Fibroblast of skin of left biceps (primary cell): Measurements from ENCODE around the gene TRAPPC3.

ENCODE experiments used
- DNase-seq, 2 experiments: peaks; one replicate each; pipeline ENCODE4 v3.0.0-alpha.2; 2013; ENCODE audit warnings: low read depth in 2 of 2

Gene TRAPPC3

DNA sequence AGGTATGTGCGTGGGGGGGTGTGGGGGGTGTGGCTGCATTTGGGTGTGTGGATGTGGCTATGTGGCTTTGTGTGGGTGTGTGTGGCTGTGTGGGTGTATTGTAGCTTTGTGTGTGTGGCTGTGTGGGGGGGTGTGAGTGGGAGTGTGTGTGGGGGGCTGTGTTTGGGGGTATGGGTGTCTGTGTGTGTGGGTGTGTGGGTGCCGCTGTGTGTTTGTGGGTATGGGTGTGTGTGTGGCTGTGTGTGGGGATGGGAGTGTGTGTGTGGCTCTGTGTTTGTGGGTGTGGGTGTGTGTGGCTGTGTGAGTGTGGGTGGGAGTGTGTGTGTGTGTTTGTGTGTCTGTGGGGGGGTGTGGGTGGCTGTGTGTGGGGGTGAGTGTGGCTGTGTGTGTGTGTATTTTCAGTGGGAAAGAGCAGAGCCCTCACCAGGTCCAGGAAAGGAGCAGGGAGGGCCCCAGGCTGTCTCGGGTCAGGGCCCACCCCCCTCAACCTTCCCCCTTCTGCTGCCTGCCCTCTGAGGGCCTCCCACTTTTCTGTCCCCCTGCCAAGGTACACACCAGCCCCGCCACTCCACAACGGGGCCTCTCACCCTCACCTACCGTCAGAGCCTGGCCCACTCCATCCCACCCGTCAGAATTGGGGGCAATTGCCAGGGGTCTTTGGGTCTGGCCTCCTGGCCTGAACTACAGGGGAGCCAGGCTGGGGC, 22.3 kb downstream of the TRAPPC3 start:
- no peak for DNase-seq

DNA sequence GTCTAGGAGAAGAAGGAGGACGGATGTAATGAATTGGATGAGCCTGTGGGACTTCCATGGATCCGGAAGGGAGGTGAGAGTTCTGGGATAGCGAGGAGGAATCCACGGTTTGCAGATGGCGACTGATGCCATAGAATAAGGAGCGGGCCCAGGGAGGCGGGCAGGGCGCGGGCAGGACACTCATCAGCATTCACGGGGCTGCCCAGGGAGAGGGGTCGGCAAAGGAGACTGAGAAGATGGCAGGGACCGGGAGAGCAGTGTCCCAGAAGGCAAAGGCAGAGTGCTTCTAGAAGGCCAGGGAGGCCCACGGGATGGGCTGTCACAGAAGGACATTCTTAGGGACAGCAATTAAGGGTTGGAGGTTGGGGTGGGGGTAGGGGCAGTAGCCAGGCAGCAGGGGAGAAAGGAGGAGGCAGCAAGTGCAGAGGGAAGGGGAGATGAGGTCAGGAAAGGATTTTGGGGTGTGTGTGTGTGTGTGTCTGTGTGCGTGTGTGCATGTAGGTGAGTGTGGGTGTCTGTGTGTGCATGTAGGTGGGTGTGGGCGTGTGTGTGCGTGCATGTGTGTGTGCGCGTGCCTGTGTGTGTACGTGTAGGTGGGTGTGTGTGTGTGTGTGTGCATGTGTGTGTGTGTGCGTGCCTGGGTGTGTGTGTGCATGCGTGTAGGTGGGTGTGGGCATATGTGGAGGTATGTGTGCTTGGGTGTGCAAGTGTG, 23.1 kb downstream of the TRAPPC3 start:
- no peak for DNase-seq

- no peak for DNase-seq
Observed at GRCh38 chr1:36125129-36125991, 23.9 kb downstream of the TRAPPC3 start, which contains the start of gene COL8A2. Gene COL8A2 (minus strand): TSS chr1:36125222. CDS start chr1:36100242, 24,980 bp downstream.

GRCh38 chr1:36124404-36125128, 24.7 kb downstream of the TRAPPC3 start:
- no peak for DNase-seq

DNA sequence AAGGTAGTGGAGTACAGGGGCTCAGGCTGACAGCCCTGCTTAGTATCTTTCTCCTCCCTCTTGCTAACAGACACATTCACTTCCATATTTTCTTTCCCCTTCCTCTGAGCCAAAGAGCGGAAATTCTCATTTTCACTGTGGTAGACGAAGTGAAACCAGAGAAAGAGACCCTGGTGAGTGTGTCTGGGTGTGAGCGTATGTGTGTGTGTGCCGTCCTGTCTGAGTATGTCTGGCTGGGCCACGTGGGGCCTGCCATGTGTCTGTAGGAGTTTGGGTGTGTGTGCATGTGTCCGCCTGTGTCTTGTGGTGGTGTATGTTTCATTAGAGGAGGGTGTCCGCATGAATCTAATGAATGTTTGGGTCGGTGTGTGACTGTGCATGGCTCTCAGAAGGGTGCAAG, 25.9 kb downstream of the TRAPPC3 start:
- no peak for DNase-seq

GRCh38 chr1:36122062-36123030, 26.9 kb downstream of the TRAPPC3 start:
- DNase-seq = no peak

GRCh38 chr1:36119456-36119855, 29.8 kb downstream of the TRAPPC3 start:
- no peak for DNase-seq

DNA sequence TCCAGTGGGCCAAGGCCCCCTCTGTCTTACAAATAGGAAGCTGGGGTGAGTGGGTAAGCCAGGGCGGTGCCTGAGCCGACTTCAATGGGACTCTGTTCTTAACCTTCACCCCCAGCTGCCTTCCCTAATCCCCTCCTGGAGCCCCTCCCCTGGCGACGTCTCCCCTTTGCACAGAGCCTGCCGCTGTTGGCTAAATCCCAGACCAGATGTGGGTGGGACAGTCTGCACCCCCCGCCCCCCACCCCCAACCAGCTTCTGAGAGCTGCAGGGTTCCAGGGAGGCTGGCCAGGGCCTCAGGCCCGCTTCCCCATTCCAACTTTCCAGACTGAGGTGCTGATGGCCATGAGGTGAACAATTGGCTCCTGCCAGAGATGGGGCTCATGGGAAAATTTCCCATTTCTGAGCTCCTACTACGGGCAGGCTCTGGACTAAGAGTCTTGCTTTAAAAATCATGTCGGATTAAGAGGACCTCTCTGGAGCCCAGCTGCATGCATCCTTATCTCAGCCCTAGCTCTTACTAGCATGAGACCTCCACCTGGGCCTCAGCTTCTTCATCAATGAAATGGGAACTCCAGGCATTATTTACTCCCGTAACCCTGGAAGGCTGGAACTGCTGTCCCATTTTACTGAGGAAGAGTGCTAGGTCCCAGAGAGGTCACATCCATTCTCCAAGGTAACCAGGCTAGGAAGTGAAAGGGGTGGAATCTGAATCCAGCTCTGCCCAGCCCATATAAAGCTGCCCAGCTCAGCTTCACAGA, 30.7 kb downstream of the TRAPPC3 start:
- DNase-seq = no peak

DNA sequence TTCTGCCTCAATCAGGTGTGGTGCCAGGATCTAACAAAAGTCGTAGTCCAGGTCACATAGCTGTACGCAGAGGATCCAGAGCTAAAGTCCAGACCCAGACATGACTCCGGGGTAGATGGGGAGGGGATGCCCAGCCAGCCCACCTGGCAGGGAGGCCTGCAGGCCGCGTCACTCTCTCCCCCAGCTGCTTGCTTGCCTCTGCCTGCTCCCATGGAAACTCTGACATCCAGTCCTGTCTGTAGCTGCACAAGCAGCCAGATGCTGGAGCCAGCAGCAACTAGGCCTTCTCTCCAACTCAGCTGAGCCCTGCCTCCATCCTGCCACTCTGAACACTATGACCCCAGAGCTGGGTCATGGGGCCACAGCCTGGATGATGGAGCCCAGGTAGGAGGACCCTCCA, 32.4 kb downstream of the TRAPPC3 start:
- DNase-seq = no peak

DNA sequence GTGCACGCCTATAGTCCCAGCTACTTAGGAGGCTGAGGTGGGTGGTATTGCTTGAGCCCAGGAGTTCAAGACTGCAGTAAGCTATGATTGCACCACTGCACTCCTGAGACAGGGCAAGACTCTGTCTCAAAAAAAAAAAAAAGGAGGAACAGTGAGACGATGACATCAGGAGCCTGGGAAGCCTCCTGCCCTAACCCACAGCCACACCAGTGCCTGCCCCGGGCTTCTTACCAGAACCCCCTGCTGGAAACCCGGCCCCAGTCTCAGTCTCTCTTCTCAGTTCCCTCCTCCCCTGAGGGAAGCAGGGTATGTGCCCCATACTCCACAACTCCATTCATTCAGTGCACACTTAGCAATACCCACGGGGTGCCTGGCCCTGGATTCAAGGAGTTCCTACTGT, 33.4 kb downstream of the TRAPPC3 start:
- no peak for DNase-seq

DNA sequence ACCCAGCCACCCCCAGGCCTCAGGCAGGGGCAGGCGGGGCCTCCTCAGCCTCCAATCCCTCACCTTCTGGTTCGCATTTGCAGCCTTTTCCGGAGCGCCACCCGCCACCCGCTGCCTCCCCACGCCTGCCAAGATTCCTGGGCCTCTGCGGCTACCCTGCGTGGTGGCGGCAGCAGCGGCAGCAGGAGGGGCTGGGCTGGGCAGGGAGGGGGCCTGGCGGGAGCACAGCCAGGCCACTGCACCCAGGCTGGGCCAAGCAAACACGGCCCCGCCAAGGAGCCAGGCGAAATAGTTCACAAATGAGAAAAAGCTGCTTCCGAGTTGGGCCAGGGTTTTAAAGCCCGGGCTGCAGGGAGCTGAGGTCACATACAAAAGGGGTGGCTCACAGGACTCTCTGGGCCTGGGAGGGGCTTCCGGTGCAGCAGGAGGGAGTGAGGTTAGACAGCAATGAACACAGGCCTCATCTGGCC, 34.1 kb downstream of the TRAPPC3 start:
- DNase-seq = peak; percentile 47 to 50

GRCh38 chr1:36114371-36114770, 34.9 kb downstream of the TRAPPC3 start:
- DNase-seq = no peak

DNA sequence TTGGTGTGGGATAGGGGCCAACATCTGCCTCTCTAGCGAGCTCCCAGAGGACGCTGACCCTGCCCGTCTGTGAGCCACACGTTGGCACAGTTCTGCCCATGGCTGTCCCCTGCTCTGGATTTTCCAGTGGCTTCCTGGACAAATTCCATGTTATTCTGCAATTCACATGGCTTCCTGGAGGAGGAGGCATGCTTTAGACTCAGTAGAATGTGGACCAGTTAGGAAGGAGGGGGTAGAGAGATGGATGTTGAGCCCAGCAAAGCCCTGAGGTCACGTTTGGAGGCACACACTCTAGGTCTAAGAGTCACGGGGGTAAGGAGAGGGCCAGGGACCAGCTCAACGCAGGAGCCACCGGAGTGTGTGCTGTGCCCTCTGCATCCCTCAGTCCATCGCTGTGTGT, 36.5 kb downstream of the TRAPPC3 start:
- no peak for DNase-seq

GRCh38 chr1:36111151-36111550, 38.1 kb downstream of the TRAPPC3 start:
- no peak for DNase-seq

- DNase-seq = peak in 1 of 2 experiments; percentile 45
Observed at GRCh38 chr1:36109041-36109679, 40.1 kb downstream of the TRAPPC3 start.

DNA sequence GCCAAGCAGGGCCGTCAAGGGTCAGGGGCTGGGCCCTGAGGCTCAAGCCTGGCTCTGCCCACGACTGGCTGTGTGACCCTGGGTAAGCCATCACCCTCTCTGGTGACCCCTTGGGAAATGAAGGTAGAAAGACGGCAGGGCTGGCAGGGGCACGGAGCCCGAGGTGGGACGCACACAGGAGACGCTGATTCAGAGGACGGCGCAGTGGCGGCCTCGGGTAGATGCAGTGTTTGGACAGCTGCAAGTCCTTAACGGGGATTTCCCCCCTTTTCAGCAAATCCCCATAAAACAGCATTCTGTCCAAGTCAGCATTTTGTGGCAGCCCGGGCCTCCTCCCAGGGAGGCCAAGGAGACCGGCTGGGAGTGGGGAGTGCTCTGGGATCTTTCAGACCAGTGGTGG, 41.0 kb downstream of the TRAPPC3 start:
- DNase-seq = no peak

DNA sequence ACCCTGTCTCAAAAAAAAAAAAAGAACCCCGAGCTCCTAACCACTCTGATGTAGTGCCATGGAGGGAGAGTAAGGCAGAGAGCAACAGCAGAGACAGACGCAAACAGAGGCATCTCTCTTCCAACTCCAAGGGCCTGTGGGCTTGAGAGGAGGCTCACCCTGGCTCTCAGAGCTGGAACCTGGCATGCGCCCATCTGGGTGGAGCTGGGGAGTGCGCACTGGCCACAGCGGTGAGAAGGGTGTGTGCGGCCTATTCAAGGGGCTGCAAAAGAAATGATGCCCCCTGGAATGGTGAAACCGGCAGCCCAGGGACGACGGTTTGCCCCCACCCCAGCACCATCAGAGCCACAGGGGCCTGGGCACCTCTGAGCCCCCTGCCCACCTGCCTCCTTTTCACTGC, 41.9 kb downstream of the TRAPPC3 start:
- DNase-seq = no peak

DNA sequence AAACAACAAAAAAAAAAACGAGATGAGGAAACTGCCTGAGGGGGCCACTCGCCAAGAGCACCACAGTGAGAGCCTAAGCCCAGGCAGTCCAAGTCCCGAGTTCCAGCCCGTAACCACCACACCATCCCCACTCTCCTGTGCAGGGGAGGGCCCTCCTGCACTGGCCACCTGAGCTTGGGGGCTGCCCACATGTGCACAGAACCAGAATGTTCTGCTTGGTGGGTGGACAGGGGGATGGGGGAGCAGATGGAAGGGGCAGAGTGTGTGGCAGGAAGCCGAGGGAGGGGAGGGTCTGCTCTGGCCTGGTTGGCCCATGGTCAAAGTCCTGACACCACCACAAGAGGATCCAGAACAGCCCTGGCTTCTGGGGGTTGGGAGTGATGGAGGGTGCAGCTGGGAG, 43.0 kb downstream of the TRAPPC3 start:
- no peak for DNase-seq

DNA sequence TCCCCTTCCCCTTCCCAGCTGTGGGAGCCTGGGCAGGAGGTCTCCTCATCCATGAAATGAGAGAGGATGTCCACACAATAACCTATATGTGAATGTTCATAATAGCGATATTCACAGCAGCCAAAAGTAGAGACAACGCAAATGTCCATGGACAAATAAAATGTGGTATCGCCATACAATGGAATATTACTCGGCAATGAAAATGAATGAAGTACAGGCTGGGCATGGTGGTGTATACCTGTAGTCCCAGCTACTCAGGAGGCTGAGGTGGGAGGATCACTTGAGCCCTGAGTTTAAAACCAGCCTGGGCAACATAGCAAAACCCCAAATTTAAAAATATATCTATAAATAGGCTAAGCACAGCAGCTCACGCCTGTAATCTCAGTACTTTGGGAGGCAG, 47.7 kb downstream of the TRAPPC3 start:
- no peak for DNase-seq
